Activated B cell treated with CpG ODN at 0.5 μM for 24 hours (primary cell): ENCODE data around the gene RELL1. TPM values are rescaled to one million over a fixed set of nuclear protein-coding genes. Genes with fewer than 3 reads are reported as not detected.

Source experiments
- ATAC-seq: fragments of 200-7000 bp; cut with Tn5 transposase; one replicate; pipeline ENCODE4 v1.10.0; 2021; ENCODE audit warnings: low read depth, mild to moderate bottlenecking, moderate library complexity
- CTCF ChIA-PET: fragments of 350-600 bp; sonication (Branson Sonifier 250); formaldehyde crosslinking; loops from one replicate; lab custom pipeline; 2021; ENCODE audit warnings: antibody characterized with exemption; lab: Charles Lee
- POLR2A ChIA-PET: fragments of 350-600 bp; sonication (Branson Sonifier 250); formaldehyde crosslinking; loops from one replicate; lab custom pipeline; 2021; ENCODE audit warnings: antibody characterized with exemption; lab: Charles Lee
- DNase-seq: peaks from one replicate; pipeline ENCODE4 v3.0.0; 2022
- H3K27ac Mint-ChIP-seq: one replicate; pipeline ENCODE4 v1.8.0; 2020; ENCODE audit warnings: mixed read lengths
- H3K27me3 Mint-ChIP-seq: one replicate; pipeline ENCODE4 v1.8.0; 2021; ENCODE audit warnings: mixed read lengths
- H3K36me3 Mint-ChIP-seq: one replicate; pipeline ENCODE4 v1.8.0; 2021; ENCODE audit warnings: low read depth, mixed read lengths
- H3K4me1 Mint-ChIP-seq: one replicate; pipeline ENCODE4 v1.8.0; 2021; ENCODE audit warnings: mixed read lengths
- H3K4me3 Mint-ChIP-seq: one replicate; pipeline ENCODE4 v1.8.0; 2020; ENCODE audit warnings: mild to moderate bottlenecking, mixed read lengths
- H3K9me3 Mint-ChIP-seq: one replicate; pipeline ENCODE4 v1.8.0; 2020; ENCODE audit warnings: mixed read lengths
- CTCF ChIP-seq: fragments of 200-600 bp; IDR thresholded peaks from one replicate; pipeline ENCODE4 v1.8.0; 2022; ENCODE audit warnings: antibody characterized with exemption, mild to moderate bottlenecking
- intact Hi-C: fragments of 100-400 bp; cut with micrococcal nuclease; formaldehyde crosslinking; loops from one replicate; pipeline ENCODE4 v1.15.1; 2024
- total RNA-seq: library from RNA; stranded (reverse); gene quantifications from 2 replicates; pipeline ENCODE4 v1.2.3, GENCODE V29; 2022

RELL1 gene
- total RNA-seq, 1 donor from 2014 or later: 0.71 TPM

- intact Hi-C loops: loop anchor here (5.0 kb wide), 1 partner anchor 1128 kb away; no protein-coding TSS in a partner anchor
- no peaks in the 10 kb centered on the region for H3K9me3 Mint-ChIP-seq
- TF ChIP-seq CTCF: no peak
- H3K4me3 Mint-ChIP-seq: no peak overlapping the region
- no peak overlapping the region for H3K27ac Mint-ChIP-seq
- POLR2A ChIA-PET: no interaction called here
- CTCF ChIA-PET: interaction anchor here (0.8 to 1.8 kb wide), 3 partner anchors 173 to 194 kb away, joined by 3 to 6 read pairs (median 4); no protein-coding TSS in a partner anchor
- peaks cover 2% of the 10 kb centered on the region for H3K27me3 Mint-ChIP-seq
- ATAC-seq (no peak), DNase-seq (no peak)
- H3K4me1 Mint-ChIP-seq: peaks cover 3% of the 10 kb centered on the region
- H3K36me3 Mint-ChIP-seq: no peaks in the 10 kb centered on the region
Measured at GRCh38 chr4:37604461-37604860, 81.7 kb downstream of the RELL1 start.

DNA sequence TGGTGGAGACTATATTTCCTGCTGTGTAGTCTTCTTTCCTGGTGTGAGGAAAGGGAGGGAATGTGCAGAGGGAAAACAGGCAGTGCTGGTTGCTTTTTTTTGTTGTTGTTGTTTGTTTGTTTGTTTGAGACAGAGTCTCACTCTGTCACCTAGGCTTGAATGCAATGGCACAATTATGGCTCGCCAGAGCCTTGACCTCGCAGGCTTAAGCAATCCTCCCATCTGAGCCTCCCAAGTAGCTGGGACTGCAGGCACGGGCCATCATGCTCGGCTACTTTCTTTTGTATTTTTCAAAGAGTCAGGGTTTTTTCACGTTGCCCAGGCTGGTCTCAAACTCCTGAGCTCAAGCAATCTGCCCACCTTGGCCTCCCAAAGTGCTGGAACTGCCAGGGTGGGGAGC lies 82.5 kb downstream of the RELL1 start:
- Mint-ChIP-seq H3K4me3 (no peak overlapping the region), H3K4me1 (peaks cover 3% of the 10 kb centered on the region), H3K9me3 (no peaks in the 10 kb centered on the region), H3K27ac (no peak overlapping the region), H3K36me3 (no peaks in the 10 kb centered on the region), H3K27me3 (peaks cover 2% of the 10 kb centered on the region)
- intact Hi-C loops: loop anchor here (1.0 to 5.0 kb wide), 7 partner anchors 80 to 1129 kb away; partner anchors contain the start of gene TBC1D1
- DNase-seq (no peak), ATAC-seq (no peak)
- ChIA-PET POLR2A (no interaction called here), CTCF (interaction anchor here (0.8 to 3.2 kb wide), 15 partner anchors 10 to 444 kb away, joined by 3 to 19 read pairs (median 5); no protein-coding TSS in a partner anchor)
- no peak for TF ChIP-seq CTCF

GRCh38 chr4:37603070-37603468 lies 83.1 kb downstream of the RELL1 start:
- POLR2A ChIA-PET: no interaction called here
- Mint-ChIP-seq H3K27me3 (peaks cover 2% of the 10 kb centered on the region), H3K27ac (no peak overlapping the region), H3K9me3 (no peaks in the 10 kb centered on the region), H3K36me3 (no peaks in the 10 kb centered on the region), H3K4me1 (peaks cover 3% of the 10 kb centered on the region), H3K4me3 (no peak overlapping the region)
- DNase-seq (peak; percentile 59), ATAC-seq (peak; percentile 84)
- CTCF ChIA-PET: interaction anchor here (0.8 to 3.2 kb wide), 24 partner anchors 11 to 445 kb away, joined by 3 to 19 read pairs (median 4); no protein-coding TSS in a partner anchor
- peak; percentile 95 for TF ChIP-seq CTCF
- intact Hi-C loops: loop anchor here (1.0 to 5.0 kb wide), 7 partner anchors 80 to 1129 kb away; partner anchors contain the start of gene TBC1D1

DNA sequence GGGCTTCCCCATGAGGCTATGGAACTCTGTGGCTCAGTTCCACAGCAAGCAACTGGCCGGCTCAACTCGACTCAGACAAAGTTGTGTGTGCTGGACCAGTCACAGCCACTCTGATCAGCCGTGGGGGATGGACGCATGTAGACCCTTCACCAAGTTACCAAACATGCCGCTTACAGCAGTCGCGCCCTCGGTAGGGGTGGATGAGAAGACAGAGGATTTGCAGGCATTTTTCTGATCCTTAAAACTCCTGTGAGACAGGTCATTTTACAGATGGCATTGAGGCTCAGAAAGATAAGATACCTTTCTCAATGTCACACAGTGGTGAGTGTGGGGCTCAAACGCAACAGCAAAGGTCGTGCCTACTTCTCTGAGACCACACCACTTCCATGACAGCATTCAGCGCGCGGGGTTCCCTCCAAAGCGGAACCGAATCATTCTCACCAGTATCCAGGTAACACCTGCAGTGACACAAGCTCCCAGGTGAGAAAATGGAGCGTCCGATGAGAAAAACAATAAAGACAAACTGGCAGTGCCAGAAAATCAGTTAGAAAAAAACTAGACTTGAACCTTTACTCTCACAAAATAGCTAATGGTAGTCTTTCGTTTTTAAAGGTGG lies 83.6 kb downstream of the RELL1 start:
- H3K27me3 Mint-ChIP-seq: peaks cover 2% of the 10 kb centered on the region

More for the DNA sequence above, 83.6 kb downstream of the RELL1 start:
- Mint-ChIP-seq H3K4me3 (no peak overlapping the region), H3K36me3 (no peaks in the 10 kb centered on the region), H3K9me3 (no peaks in the 10 kb centered on the region), H3K4me1 (peaks cover 3% of the 10 kb centered on the region), H3K27ac (no peak overlapping the region)
- TF ChIP-seq CTCF: no peak
- CTCF ChIA-PET: interaction anchor here (0.6 to 3.2 kb wide), 25 partner anchors 11 to 445 kb away, joined by 3 to 19 read pairs (median 4); no protein-coding TSS in a partner anchor
- no peak for ATAC-seq
- POLR2A ChIA-PET: interaction anchor here (0.5 kb wide), 1 partner anchor 553 kb away, joined by 6 read pairs; no protein-coding TSS in a partner anchor
- DNase-seq: no peak
- intact Hi-C loops: loop anchor here (1.0 to 5.0 kb wide), 7 partner anchors 81 to 1130 kb away; partner anchors contain the start of gene TBC1D1
